Measurements from ENCODE around the gene TM9SF4.
"Not testable (repeated sequence)": the region's sequence is repeated elsewhere in the genome, so short reads cannot be mapped to it uniquely, and the experiment has no call there.

The TM9SF4 gene

GRCh38 chr20:32190616-32191415, 81.3 kb downstream of the TM9SF4 start:
- FAIRE-seq = no peak

- FAIRE-seq = no peak
Measured at GRCh38 chr20:32191422-32191821, 81.9 kb downstream of the TM9SF4 start.

GRCh38 chr20:32191873-32192272, 82.4 kb downstream of the TM9SF4 start:
- FAIRE-seq = no peak

GRCh38 chr20:32192698-32193097, 83.2 kb downstream of the TM9SF4 start:
- FAIRE-seq = no peak

GRCh38 chr20:32193336-32193735, 83.8 kb downstream of the TM9SF4 start:
- not testable (repeated sequence) for FAIRE-seq

GRCh38 chr20:32193996-32194395, 84.5 kb downstream of the TM9SF4 start:
- FAIRE-seq = no peak

- no peak for FAIRE-seq
Measured at GRCh38 chr20:32195581-32195980, 86.1 kb downstream of the TM9SF4 start.

- not testable (repeated sequence) for FAIRE-seq
Measured at GRCh38 chr20:32196613-32197012, 87.1 kb downstream of the TM9SF4 start.

GRCh38 chr20:32197136-32197535, 87.6 kb downstream of the TM9SF4 start:
- FAIRE-seq = not testable (repeated sequence)

GRCh38 chr20:32199006-32199405, 89.5 kb downstream of the TM9SF4 start:
- FAIRE-seq = no peak

GRCh38 chr20:32201296-32201976, 91.9 kb downstream of the TM9SF4 start:
- FAIRE-seq = no peak

- no peak for FAIRE-seq
Measured at GRCh38 chr20:32201977-32202363, 92.5 kb downstream of the TM9SF4 start.

- FAIRE-seq = no peak
Measured at GRCh38 chr20:32203356-32204204, 94.1 kb downstream of the TM9SF4 start.

GRCh38 chr20:32204205-32205109, 94.9 kb downstream of the TM9SF4 start:
- FAIRE-seq = no peak

GRCh38 chr20:32205110-32205842, 95.8 kb downstream of the TM9SF4 start:
- no peak for FAIRE-seq

GRCh38 chr20:32205843-32206759, 96.6 kb downstream of the TM9SF4 start:
- FAIRE-seq = no peak

- no peak for FAIRE-seq
Measured at GRCh38 chr20:32206760-32207625, 97.5 kb downstream of the TM9SF4 start.

- no peak for FAIRE-seq
Measured at GRCh38 chr20:32207626-32208498, 98.3 kb downstream of the TM9SF4 start, which contains the start of the genes PLAGL2 and POFUT1. PLAGL2 (minus strand) TSS chr20:32207743; CDS start chr20:32202178, 5,565 bp downstream. POFUT1 (plus strand) TSS chr20:32207880; CDS start chr20:32207942, 62 bp downstream.

All from endometrium (tissue), 2 donors.